ENCODE data around the gene MYLK. TPM values are rescaled to one million over a fixed set of nuclear protein-coding genes. Genes with fewer than 3 reads are reported as not detected.

The MYLK gene
- polyA plus RNA-seq, 1 donor (not counting 4 experiments of a cell fraction or from before 2014, with no cell fraction given): 7.8 TPM

GRCh38 chr3:123642957-123643330 lies 241.2 kb downstream of the MYLK start:
- H3K9ac ChIP-seq (ENCODE audit: control insufficient read depth, extremely low read depth, insufficient read depth, low read length): no peak overlapping the region

GRCh38 chr3:123642182-123642956 lies 241.8 kb downstream of the MYLK start:
- Histone ChIP-seq H3K9ac (ENCODE audit: control insufficient read depth, extremely low read depth, insufficient read depth, low read length) (no peak overlapping the region), H2AFZ (ENCODE audit: control insufficient read depth, low read length) (no peak overlapping the region), H3K9me1 (ENCODE audit: control insufficient read depth, extremely low read depth, insufficient read depth, low read length) (no peaks in the 10 kb centered on the region), H3K27me3 (ENCODE audit: control insufficient read depth, extremely low read depth, insufficient read depth, low read length) (no peaks in the 10 kb centered on the region), H3K79me2 (ENCODE audit: control insufficient read depth, insufficient read depth, low read length) (no peaks in the 10 kb centered on the region), H4K20me1 (ENCODE audit: control insufficient read depth, extremely low read depth, insufficient read depth, low read length) (no peaks in the 10 kb centered on the region), H3K27ac (ENCODE audit: control insufficient read depth, insufficient read depth, low read length) (no peak overlapping the region), H3K36me3 (ENCODE audit: control insufficient read depth in 2 of 2, extremely low read depth in 1 of 2, insufficient read depth in 2 of 2, low read length in 2 of 2) (no peaks in the 10 kb centered on the region), H3K4me1 (ENCODE audit: control insufficient read depth, extremely low read depth, insufficient read depth, low read length) (peaks cover 10% of the 10 kb centered on the region), H3K9me3 (ENCODE audit: control insufficient read depth, low read depth, low read length) (no peaks in the 10 kb centered on the region), H3K4me3 (ENCODE audit: control insufficient read depth in 2 of 3, extremely low read depth in 1 of 3, insufficient read depth in 2 of 3, low read depth in 1 of 3, low read length in 3 of 3) (no peak overlapping the region), H3K4me2 (ENCODE audit: control insufficient read depth, extremely low read depth, insufficient read depth, low read depth, low read length) (no peak overlapping the region)
- FAIRE-seq (peak; percentile 95), DNase-seq (ENCODE audit: low read depth, low spot score) (peak; percentile 66)
- TF ChIP-seq EZH2 (IDR thresholded peaks at IDR 0.05; ENCODE audit: low read length) (no peak), CTCF (optimal IDR thresholded peaks at IDR 0.05 in 1 of 3, IDR thresholded peaks at IDR 0.05 in 1 of 3, conservative IDR thresholded peaks at IDR 0.05 in 1 of 3; ENCODE audit: extremely low read depth in 1 of 3, insufficient read depth in 2 of 3, low read length in 3 of 3) (peak; percentile 81 to 99 (median 93))
- dilution Hi-C loops (cut with MboI; ENCODE audit: extremely low pct_ligation_motif_present, low sequenced_read_pairs): no loop called here

More at GRCh38 chr3:123642957-123643330, 241.2 kb downstream of the MYLK start:
- Histone ChIP-seq H3K4me3 (ENCODE audit: control insufficient read depth in 2 of 3, extremely low read depth in 1 of 3, insufficient read depth in 2 of 3, low read depth in 1 of 3, low read length in 3 of 3) (no peak overlapping the region), H2AFZ (ENCODE audit: control insufficient read depth, low read length) (no peak overlapping the region), H3K36me3 (ENCODE audit: control insufficient read depth in 2 of 2, extremely low read depth in 1 of 2, insufficient read depth in 2 of 2, low read length in 2 of 2) (no peaks in the 10 kb centered on the region), H4K20me1 (ENCODE audit: control insufficient read depth, extremely low read depth, insufficient read depth, low read length) (no peaks in the 10 kb centered on the region), H3K27ac (ENCODE audit: control insufficient read depth, insufficient read depth, low read length) (no peak overlapping the region), H3K79me2 (ENCODE audit: control insufficient read depth, insufficient read depth, low read length) (no peaks in the 10 kb centered on the region), H3K4me1 (ENCODE audit: control insufficient read depth, extremely low read depth, insufficient read depth, low read length) (peaks cover 10% of the 10 kb centered on the region), H3K9me3 (ENCODE audit: control insufficient read depth, low read depth, low read length) (no peaks in the 10 kb centered on the region), H3K27me3 (ENCODE audit: control insufficient read depth, extremely low read depth, insufficient read depth, low read length) (no peaks in the 10 kb centered on the region), H3K9me1 (ENCODE audit: control insufficient read depth, extremely low read depth, insufficient read depth, low read length) (no peaks in the 10 kb centered on the region), H3K4me2 (ENCODE audit: control insufficient read depth, extremely low read depth, insufficient read depth, low read depth, low read length) (no peak overlapping the region)
- DNase-seq (ENCODE audit: low read depth, low spot score) (no peak), FAIRE-seq (no peak)
- dilution Hi-C loops (cut with MboI; ENCODE audit: extremely low pct_ligation_motif_present, low sequenced_read_pairs): no loop called here
- TF ChIP-seq EZH2 (IDR thresholded peaks at IDR 0.05; ENCODE audit: low read length) (no peak), CTCF (optimal IDR thresholded peaks at IDR 0.05 in 1 of 3, IDR thresholded peaks at IDR 0.05 in 1 of 3, conservative IDR thresholded peaks at IDR 0.05 in 1 of 3; ENCODE audit: extremely low read depth in 1 of 3, insufficient read depth in 2 of 3, low read length in 3 of 3) (no peak)

Data from keratinocyte (primary cell).